GM19372 (cell line): ENCODE measurements around the gene HSF5.
"Not testable (repeated sequence)": the region's sequence is repeated elsewhere in the genome, so short reads cannot be mapped to it uniquely, and the experiment has no call there.

ENCODE experiments used
- ATAC-seq: cut with Tn5 transposase; IDR thresholded peaks from one replicate; pipeline ENCODE4 v1.9.1; 2021; ENCODE audit warnings: mild to moderate bottlenecking, low read depth, moderate library complexity; ENCODE audit not compliant: unreplicated experiment

The HSF5 gene

GRCh38 chr17:58517378-58517927 lies 29.2 kb upstream of the HSF5 start:
- ATAC-seq = no peak

- no peak for ATAC-seq
Measured at GRCh38 chr17:58516644-58517377, 28.6 kb upstream of the HSF5 start.

GRCh38 chr17:58515286-58515685 lies 27.1 kb upstream of the HSF5 start:
- ATAC-seq = no peak

- no peak for ATAC-seq
Measured at GRCh38 chr17:58514770-58515157, 26.6 kb upstream of the HSF5 start.

- ATAC-seq = no peak
Measured at GRCh38 chr17:58513965-58514769, 26.0 kb upstream of the HSF5 start, which contains the start of gene MTMR4. Gene MTMR4, minus strand, starts transcription at chr17:58514638. Its CDS starts 231 bp downstream, at chr17:58514407.

GRCh38 chr17:58513267-58513964 lies 25.2 kb upstream of the HSF5 start:
- no peak for ATAC-seq

GRCh38 chr17:58510075-58510474 lies 21.9 kb upstream of the HSF5 start:
- ATAC-seq = no peak

- ATAC-seq = no peak
Measured at GRCh38 chr17:58508341-58509067, 20.3 kb upstream of the HSF5 start.

- ATAC-seq = no peak
Measured at GRCh38 chr17:58507123-58507634, 19.0 kb upstream of the HSF5 start.

- no peak for ATAC-seq
Measured at GRCh38 chr17:58506354-58507080, 18.3 kb upstream of the HSF5 start.

- ATAC-seq = peak; percentile 96
Measured at GRCh38 chr17:58504826-58505351, 16.7 kb upstream of the HSF5 start.

- no peak for ATAC-seq
Measured at GRCh38 chr17:58503866-58504265, 15.7 kb upstream of the HSF5 start.

- not testable (repeated sequence) for ATAC-seq
Measured at GRCh38 chr17:58503134-58503533, 14.9 kb upstream of the HSF5 start.

- no peak for ATAC-seq
Measured at GRCh38 chr17:58501451-58501850, 13.2 kb upstream of the HSF5 start.

GRCh38 chr17:58498177-58498828 lies 10.1 kb upstream of the HSF5 start:
- ATAC-seq = no peak

- no peak for ATAC-seq
Measured at GRCh38 chr17:58493506-58493905, 5.3 kb upstream of the HSF5 start.

- ATAC-seq = no peak
Measured at GRCh38 chr17:58492238-58493121, 4.3 kb upstream of the HSF5 start.
